NCI-H2081 treated with DMSO at 0.1 percent for 48 hours (cell line): ENCODE results near the gene TUT4.

Experiments
- DNase-seq: peaks from one replicate; lab custom pipeline; 2025; lab: John Stamatoyannopoulos, UW

Gene TUT4

GRCh38 chr1:52404116-52404974 is 148.5 kb downstream of the TUT4 start, which contains the start of the genes ORC1 and PRPF38A:
Gene ORC1, minus strand, starts transcription at chr1:52404423. Its CDS starts 2,200 bp downstream, at chr1:52402223.
Gene PRPF38A, plus strand, starts transcription at chr1:52404602. Its CDS starts 148 bp downstream, at chr1:52404750.
- DNase-seq, result peak; percentile 92

- peak; percentile 18 for DNase-seq
These were observed 149.3 kb downstream of the TUT4 start for GRCh38 chr1:52403566-52404115.

GRCh38 chr1:52402860-52403240 is 150.0 kb downstream of the TUT4 start:
- DNase-seq, result no peak

GRCh38 chr1:52400131-52400530 is 152.8 kb downstream of the TUT4 start:
- DNase-seq, result no peak

- no peak for DNase-seq
These were observed 153.3 kb downstream of the TUT4 start for GRCh38 chr1:52399629-52400028.

- DNase-seq, result no peak
These were observed 159.7 kb downstream of the TUT4 start for GRCh38 chr1:52393174-52393573.

- DNase-seq, result no peak
These were observed 166.4 kb downstream of the TUT4 start for GRCh38 chr1:52386458-52386857.

GRCh38 chr1:52385376-52385775 is 167.5 kb downstream of the TUT4 start:
- no peak for DNase-seq
